Tongue (tissue), 2 donors: ENCODE results near the gene RAD51B. TPM values are rescaled to one million over a fixed set of nuclear protein-coding genes. Genes with fewer than 3 reads are reported as not detected.

Source experiments
- DNase-seq: peaks from one replicate; pipeline ENCODE4 v3.0.0-alpha.2; 2015
- total RNA-seq: library from RNA; depleted of rRNA; stranded (reverse); fragments of >200 nt; gene quantifications from one replicate; pipeline ENCODE4 v1.2.3, GENCODE V29; 2014

Gene RAD51B
- total RNA-seq, 1 donor from 2014 or later: 37.8 TPM

DNA sequence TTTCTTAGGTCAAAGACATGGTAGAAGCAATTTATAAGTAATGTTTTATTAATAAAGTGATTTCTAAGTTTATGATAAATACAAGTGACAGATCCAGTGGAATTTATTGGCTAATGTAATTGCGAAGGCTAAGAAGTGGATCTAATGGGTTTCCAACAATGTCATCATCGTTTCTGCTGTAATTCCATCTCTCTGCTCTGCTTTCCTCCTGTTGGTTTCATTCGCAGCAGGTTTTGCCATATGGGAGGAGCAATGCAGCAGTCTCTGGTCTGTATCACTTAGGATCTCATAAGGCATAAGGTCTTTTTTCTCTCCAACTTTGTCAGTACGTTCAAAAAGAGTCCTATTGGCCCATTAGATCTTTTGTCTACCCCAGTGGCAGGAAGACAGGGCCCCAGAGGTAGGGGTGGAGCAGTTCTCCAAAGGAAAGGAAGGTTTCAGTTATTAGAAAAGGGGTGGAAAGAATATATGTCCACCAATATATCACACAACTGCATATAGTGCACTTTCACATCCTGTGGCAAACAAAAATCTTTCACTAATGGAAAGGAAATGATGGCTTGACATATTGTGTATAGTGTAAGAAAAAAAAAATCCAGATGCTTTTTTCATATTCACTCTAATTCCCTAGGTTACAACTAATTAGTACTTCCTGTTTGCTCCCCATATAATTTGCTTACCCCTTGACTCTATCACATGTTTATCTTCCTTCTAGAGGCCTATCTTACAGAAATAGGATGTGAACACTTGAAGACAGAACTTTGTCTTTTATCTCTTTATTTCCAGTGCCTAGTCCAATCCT lies 522.0 kb downstream of the RAD51B start:
- DNase-seq: peak; percentile 62

- DNase-seq: no peak
These were observed 522.7 kb downstream of the RAD51B start for GRCh38 chr14:68342216-68342763.

GRCh38 chr14:68343534-68344118 lies 524.0 kb downstream of the RAD51B start:
- no peak for DNase-seq

- no peak for DNase-seq
These were observed 526.2 kb downstream of the RAD51B start for GRCh38 chr14:68345738-68346137.

- peak; percentile 82 for DNase-seq
These were observed 527.2 kb downstream of the RAD51B start for GRCh38 chr14:68346556-68347343.

GRCh38 chr14:68349900-68350629 lies 530.5 kb downstream of the RAD51B start:
- peak; percentile 86 for DNase-seq

- DNase-seq: no peak
These were observed 535.8 kb downstream of the RAD51B start for GRCh38 chr14:68355415-68355814.

GRCh38 chr14:68357777-68358176 lies 538.2 kb downstream of the RAD51B start:
- DNase-seq: no peak

DNA sequence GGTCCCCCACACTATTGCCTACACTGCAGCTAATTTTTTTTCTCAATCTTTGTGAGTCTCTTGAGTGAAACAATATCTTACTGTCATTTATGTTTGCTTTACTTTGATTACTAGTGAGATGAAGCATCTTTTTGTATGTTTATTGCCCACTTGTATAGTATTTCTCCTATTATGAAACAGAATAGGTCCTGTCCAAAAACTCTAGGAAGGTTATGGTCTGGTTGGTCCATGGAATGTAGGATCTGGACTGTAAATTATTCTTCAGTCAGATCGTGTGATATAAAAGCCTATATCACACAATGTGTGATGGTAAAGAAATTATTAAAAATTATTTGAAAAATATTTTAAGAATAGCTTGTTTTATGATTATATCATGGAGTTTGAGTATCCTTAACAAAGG lies 538.9 kb downstream of the RAD51B start:
- no peak for DNase-seq

DNA sequence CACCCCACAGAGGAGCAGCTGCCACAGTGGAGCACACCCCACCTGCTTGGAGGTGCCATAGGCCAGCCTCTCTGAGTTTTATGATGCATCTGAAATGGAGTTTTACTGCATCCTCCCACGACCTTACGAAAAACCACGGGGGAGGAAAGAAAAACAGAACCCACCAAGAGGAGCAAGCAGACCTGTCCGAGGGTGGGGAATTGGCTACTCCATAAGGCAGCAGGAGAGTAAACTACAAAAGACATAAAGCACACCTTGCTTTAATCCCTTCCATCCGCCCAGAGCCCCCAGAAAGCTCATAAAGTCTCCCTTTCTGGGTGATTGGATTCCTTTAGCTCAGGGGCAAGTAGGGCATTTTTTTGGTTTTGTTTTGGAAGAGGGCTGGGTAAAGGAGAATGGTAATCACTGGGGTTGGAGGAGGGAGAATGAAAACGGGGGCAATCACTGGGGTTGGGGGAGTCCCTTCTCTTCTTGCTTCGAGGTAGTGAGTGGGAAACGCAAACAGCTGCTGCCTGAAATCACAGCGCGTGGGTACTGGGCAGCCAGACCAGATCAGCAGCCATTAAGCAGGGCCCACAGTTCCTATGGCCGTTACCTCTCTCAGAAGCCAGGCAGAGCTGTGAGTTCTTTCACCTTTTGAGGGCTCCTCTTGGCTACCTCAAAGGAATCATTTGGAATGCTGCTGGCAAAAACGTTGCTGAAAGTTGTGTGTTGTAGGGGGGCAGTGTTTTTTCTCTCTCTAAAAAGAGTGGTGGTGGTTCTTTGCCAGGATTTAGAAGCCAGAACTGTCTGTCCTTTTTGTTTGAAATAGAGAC lies 539.6 kb downstream of the RAD51B start:
- no peak for DNase-seq

DNA sequence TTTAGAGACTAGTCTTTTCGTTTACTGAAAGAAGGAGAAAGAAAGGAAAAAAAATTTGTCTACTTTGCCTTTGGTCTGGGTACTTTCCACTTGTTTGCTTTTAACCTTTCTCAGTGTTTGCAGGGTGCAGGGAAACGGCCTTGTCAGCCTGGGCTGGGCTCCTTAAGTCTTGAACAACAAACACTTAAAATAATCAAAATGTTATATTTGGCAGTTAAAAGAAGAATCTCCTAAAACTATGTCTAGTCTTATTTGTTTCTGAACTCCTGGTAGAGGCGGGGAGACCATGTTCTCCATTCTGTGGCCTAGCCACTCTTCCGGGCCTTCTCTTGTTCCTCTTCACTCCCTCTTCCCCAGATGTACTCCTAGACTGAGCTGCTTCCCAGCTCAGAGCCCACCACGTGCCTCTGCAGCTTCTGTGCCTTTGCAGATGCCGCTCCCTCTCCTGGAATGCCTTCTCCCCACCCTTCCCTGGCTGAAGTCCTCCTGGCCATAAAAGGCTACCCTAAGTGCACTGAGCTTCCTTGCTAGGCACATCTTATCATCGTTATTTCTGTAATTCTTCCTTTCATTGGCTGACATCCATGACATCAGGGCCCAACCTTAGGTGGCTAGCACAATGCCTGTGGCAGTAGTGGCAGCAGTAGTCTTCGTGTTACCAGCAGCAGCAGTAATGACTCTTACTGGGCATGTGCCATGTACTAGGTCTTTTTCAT lies 540.4 kb downstream of the RAD51B start:
- DNase-seq: no peak

- DNase-seq: no peak
These were observed 541.7 kb downstream of the RAD51B start for GRCh38 chr14:68361231-68361630.

- DNase-seq: no peak
These were observed 543.3 kb downstream of the RAD51B start for GRCh38 chr14:68362846-68363245.

DNA sequence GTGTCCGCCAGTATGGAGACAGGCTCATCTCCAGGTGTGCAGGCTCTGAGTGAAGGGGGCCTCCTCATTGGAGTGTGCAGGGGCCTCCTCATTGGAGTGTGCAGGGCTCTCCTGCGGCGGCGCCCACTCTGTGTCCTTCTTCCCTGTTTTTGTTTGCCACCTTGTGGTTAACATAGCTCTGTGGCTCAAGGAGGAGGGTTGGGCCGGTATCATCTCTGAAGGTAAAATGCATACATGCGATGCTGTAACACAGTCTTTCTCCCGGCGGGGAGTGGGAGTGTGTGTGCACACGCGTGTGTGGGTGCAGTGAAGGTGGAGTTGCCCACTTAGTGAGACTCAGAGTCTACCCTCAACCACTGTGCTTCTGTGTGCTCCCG lies 543.9 kb downstream of the RAD51B start:
- DNase-seq: no peak

- peak; percentile 84 for DNase-seq
These were observed 544.5 kb downstream of the RAD51B start for GRCh38 chr14:68363843-68364767.

DNA sequence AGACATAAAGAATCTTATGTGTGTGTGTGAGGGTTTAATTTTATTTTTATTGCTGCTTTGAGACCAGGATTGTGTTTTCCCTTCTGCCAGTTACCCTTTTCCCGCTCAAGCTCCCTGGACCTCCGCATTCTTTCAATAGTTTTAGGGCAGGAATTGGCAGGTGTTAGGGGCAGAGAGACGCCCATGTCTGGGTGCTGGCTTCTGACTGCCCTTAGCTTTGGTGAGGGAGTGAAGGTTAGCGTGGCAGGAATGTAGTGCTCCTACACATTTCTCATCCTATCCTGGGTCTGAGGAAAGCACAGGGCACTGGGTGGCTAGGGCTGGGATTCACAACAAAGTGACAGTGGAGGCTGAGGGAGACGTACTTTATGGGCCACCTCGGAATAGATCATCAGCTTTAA lies 545.2 kb downstream of the RAD51B start:
- no peak for DNase-seq

GRCh38 chr14:68365228-68365627 lies 545.6 kb downstream of the RAD51B start:
- DNase-seq: no peak

DNA sequence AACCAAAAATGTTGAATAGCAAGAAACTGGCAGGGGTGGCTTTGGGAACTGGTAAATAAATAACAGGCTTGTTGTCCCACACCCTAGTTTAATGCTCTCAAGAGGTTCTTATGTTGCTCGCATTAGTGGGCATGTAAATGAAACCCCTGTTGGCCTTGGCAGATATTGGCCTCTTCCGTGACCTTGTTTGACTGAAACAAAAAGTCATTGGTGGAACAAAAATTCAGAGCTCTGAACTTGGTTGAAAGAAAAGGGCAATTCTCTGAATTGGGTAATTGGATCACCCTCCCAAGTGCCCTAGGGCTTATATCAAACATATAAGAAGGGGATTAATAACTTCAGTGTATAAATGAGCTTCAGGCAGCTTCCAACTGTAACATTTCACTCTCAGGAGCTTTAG lies 547.1 kb downstream of the RAD51B start:
- DNase-seq: peak; percentile 67

- DNase-seq: no peak
These were observed 548.0 kb downstream of the RAD51B start for GRCh38 chr14:68367536-68367935.
